SK-N-SH treated with all-trans-retinoic acid at 6 μM for 48 hours (cell line): Measurements from ENCODE around the gene CEBPA.

Source experiments
- PPARA ChIP-seq: fragments of 250-450 bp; sonication (Bioruptor Pico); IDR thresholded peaks from 2 replicates; pipeline ENCODE4 v1.5.0; 2020; ENCODE audit warnings: mild to moderate bottlenecking, borderline replicate concordance
- SNAI2 ChIP-seq: fragments of 250-450 bp; sonication (Bioruptor Pico); IDR thresholded peaks from 2 replicates; pipeline ENCODE4 v1.5.0; 2020; ENCODE audit warnings: mild to moderate bottlenecking, moderate library complexity
- ZNF8 ChIP-seq: fragments of 450-650 bp; formaldehyde crosslinking; IDR thresholded peaks from 2 replicates; pipeline ENCODE4 v1.5.0; 2020; ENCODE audit warnings: mild to moderate bottlenecking, moderate library complexity
- TF ChIP-seq, protein P1 (sequence below): fragments of 250-450 bp; sonication (Bioruptor Pico); IDR thresholded peaks from 2 replicates; pipeline ENCODE4 v1.5.1; 2020; ENCODE audit warnings: low read depth, mild to moderate bottlenecking, moderate library complexity
- TF ChIP-seq, protein P2 (sequence below): fragments of 250-450 bp; sonication (Bioruptor Pico); IDR thresholded peaks from 2 replicates; pipeline ENCODE4 v1.5.0; 2020; ENCODE audit warnings: mild to moderate bottlenecking, moderate library complexity
- TF ChIP-seq, protein P3 (sequence below): fragments of 250-450 bp; sonication (Bioruptor Pico); IDR thresholded peaks from 2 replicates; pipeline ENCODE4 v1.8.0; 2020; ENCODE audit warnings: mild to moderate bottlenecking, moderate library complexity, borderline replicate concordance

DNA sequence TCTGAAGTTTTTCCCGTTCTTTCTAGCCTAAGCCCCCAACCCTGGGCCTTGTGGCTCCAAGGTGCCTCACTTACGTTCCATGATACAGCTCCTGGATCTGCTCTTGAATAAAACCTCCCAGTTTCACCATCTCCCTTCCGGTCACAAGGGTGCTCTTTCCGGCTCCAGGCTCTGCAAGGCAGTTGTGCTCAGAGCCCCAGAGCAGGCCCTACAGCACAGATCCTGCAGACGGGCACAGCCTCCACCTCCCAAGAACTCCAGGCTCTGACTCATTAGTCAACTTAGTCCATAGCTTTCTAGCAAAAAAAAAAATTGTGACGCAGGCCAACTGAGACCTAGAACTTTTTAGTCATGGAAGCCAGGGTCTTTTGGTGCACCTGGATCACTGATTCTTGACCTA lies 42.8 kb downstream of the CEBPA start:
- no peak for TF ChIP-seq SNAI2 (CRISPR knock-in tag)
- TF ChIP-seq, protein P1, sequence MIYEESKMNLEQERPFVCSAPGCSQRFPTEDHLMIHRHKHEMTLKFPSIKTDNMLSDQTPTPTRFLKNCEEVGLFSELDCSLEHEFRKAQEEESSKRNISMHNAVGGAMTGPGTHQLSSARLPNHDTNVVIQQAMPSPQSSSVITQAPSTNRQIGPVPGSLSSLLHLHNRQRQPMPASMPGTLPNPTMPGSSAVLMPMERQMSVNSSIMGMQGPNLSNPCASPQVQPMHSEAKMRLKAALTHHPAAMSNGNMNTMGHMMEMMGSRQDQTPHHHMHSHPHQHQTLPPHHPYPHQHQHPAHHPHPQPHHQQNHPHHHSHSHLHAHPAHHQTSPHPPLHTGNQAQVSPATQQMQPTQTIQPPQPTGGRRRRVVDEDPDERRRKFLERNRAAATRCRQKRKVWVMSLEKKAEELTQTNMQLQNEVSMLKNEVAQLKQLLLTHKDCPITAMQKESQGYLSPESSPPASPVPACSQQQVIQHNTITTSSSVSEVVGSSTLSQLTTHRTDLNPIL (CRISPR knock-in tag) = no peak
- TF ChIP-seq PPARA (CRISPR knock-in tag) = no peak
- no peak for TF ChIP-seq ZNF8 (CRISPR knock-in tag)
- TF ChIP-seq, protein P2, sequence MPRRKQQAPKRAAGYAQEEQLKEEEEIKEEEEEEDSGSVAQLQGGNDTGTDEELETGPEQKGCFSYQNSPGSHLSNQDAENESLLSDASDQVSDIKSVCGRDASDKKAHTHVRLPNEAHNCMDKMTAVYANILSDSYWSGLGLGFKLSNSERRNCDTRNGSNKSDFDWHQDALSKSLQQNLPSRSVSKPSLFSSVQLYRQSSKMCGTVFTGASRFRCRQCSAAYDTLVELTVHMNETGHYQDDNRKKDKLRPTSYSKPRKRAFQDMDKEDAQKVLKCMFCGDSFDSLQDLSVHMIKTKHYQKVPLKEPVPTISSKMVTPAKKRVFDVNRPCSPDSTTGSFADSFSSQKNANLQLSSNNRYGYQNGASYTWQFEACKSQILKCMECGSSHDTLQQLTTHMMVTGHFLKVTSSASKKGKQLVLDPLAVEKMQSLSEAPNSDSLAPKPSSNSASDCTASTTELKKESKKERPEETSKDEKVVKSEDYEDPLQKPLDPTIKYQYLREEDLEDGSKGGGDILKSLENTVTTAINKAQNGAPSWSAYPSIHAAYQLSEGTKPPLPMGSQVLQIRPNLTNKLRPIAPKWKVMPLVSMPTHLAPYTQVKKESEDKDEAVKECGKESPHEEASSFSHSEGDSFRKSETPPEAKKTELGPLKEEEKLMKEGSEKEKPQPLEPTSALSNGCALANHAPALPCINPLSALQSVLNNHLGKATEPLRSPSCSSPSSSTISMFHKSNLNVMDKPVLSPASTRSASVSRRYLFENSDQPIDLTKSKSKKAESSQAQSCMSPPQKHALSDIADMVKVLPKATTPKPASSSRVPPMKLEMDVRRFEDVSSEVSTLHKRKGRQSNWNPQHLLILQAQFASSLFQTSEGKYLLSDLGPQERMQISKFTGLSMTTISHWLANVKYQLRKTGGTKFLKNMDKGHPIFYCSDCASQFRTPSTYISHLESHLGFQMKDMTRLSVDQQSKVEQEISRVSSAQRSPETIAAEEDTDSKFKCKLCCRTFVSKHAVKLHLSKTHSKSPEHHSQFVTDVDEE (CRISPR knock-in tag) = no peak
- TF ChIP-seq, protein P3, sequence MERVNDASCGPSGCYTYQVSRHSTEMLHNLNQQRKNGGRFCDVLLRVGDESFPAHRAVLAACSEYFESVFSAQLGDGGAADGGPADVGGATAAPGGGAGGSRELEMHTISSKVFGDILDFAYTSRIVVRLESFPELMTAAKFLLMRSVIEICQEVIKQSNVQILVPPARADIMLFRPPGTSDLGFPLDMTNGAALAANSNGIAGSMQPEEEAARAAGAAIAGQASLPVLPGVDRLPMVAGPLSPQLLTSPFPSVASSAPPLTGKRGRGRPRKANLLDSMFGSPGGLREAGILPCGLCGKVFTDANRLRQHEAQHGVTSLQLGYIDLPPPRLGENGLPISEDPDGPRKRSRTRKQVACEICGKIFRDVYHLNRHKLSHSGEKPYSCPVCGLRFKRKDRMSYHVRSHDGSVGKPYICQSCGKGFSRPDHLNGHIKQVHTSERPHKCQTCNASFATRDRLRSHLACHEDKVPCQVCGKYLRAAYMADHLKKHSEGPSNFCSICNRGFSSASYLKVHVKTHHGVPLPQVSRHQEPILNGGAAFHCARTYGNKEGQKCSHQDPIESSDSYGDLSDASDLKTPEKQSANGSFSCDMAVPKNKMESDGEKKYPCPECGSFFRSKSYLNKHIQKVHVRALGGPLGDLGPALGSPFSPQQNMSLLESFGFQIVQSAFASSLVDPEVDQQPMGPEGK = no peak
